ENCODE measurements around the gene GLT8D1.
"Not testable (repeated sequence)": the region's sequence is repeated elsewhere in the genome, so short reads cannot be mapped to it uniquely, and the experiment has no call there.

Gene GLT8D1

GRCh38 chr3:52705688-52706686, at the start of gene GLT8D1, which contains the start of gene SPCS1:
Gene GLT8D1, minus strand, starts transcription at chr3:52705791. Its CDS starts 5,331 bp downstream, at chr3:52700460.
Gene SPCS1, plus strand, starts transcription at chr3:52706106. Its CDS starts 141 bp downstream, at chr3:52706247.
- DNase-seq: peak; percentile 89

- DNase-seq: no peak
Observed at GRCh38 chr3:52754373-52754772, 48.8 kb upstream of the GLT8D1 start.

- DNase-seq: peak; percentile 30
Observed at GRCh38 chr3:52752045-52752660, 46.6 kb upstream of the GLT8D1 start.

GRCh38 chr3:52743721-52744120, 38.1 kb upstream of the GLT8D1 start:
- DNase-seq: no peak

GRCh38 chr3:52743152-52743551, 37.6 kb upstream of the GLT8D1 start:
- DNase-seq: no peak

GRCh38 chr3:52742418-52743041, 36.9 kb upstream of the GLT8D1 start:
- DNase-seq: peak; percentile 9

GRCh38 chr3:52739730-52740129, 34.1 kb upstream of the GLT8D1 start:
- DNase-seq: no peak

- no peak for DNase-seq
Observed at GRCh38 chr3:52733256-52733891, 27.8 kb upstream of the GLT8D1 start.

- DNase-seq: no peak
Observed at GRCh38 chr3:52731590-52731989, 26.0 kb upstream of the GLT8D1 start.

GRCh38 chr3:52730681-52731080, 25.1 kb upstream of the GLT8D1 start:
- no peak for DNase-seq

- DNase-seq: not testable (repeated sequence)
Observed at GRCh38 chr3:52728753-52729152, 23.2 kb upstream of the GLT8D1 start.

GRCh38 chr3:52724511-52724910, 18.9 kb upstream of the GLT8D1 start:
- DNase-seq: no peak

- DNase-seq: no peak
Observed at GRCh38 chr3:52723935-52724334, 18.3 kb upstream of the GLT8D1 start.

- DNase-seq: no peak
Observed at GRCh38 chr3:52722491-52722890, 16.9 kb upstream of the GLT8D1 start.

- no peak for DNase-seq
Observed at GRCh38 chr3:52721730-52722008, 16.1 kb upstream of the GLT8D1 start.

- DNase-seq: no peak
Observed at GRCh38 chr3:52721002-52721729, 15.6 kb upstream of the GLT8D1 start.

- no peak for DNase-seq
Observed at GRCh38 chr3:52719618-52720017, 14.0 kb upstream of the GLT8D1 start.

- DNase-seq: no peak
Observed at GRCh38 chr3:52715714-52716305, 10.2 kb upstream of the GLT8D1 start.

- no peak for DNase-seq
Observed at GRCh38 chr3:52714335-52715302, 9.0 kb upstream of the GLT8D1 start.

GRCh38 chr3:52712291-52713212, 7.0 kb upstream of the GLT8D1 start:
- no peak for DNase-seq
